GM21723 (cell line): ENCODE measurements around the gene PALMD.

Experiments used
- ATAC-seq: cut with Tn5 transposase; IDR thresholded peaks from one replicate; pipeline ENCODE4 v1.9.1; 2021; ENCODE audit warnings: mild to moderate bottlenecking, moderate library complexity; ENCODE audit not compliant: unreplicated experiment

Gene PALMD

GRCh38 chr1:99634971-99635624, 10.8 kb upstream of the PALMD start:
- ATAC-seq = no peak

- ATAC-seq = no peak
These were observed 10.2 kb upstream of the PALMD start for GRCh38 chr1:99635664-99636063.

- no peak for ATAC-seq
These were observed 9.2 kb upstream of the PALMD start for GRCh38 chr1:99636647-99637175.

- no peak for ATAC-seq
These were observed 7.1 kb upstream of the PALMD start for GRCh38 chr1:99638853-99639252.

- no peak for ATAC-seq
These were observed 6.5 kb upstream of the PALMD start for GRCh38 chr1:99639408-99639807.

GRCh38 chr1:99639945-99640344, 6.0 kb upstream of the PALMD start:
- no peak for ATAC-seq

- ATAC-seq = no peak
These were observed 5.2 kb upstream of the PALMD start for GRCh38 chr1:99640672-99641071.

GRCh38 chr1:99641558-99641957, 4.4 kb upstream of the PALMD start:
- ATAC-seq = no peak

- ATAC-seq = no peak
These were observed 3.9 kb upstream of the PALMD start for GRCh38 chr1:99642053-99642452.

- ATAC-seq = no peak
These were observed 2.7 kb upstream of the PALMD start for GRCh38 chr1:99643021-99643779.

- ATAC-seq = no peak
These were observed 1.5 kb upstream of the PALMD start for GRCh38 chr1:99644279-99645004.

- no peak for ATAC-seq
These were observed 710 bp upstream of the PALMD start for GRCh38 chr1:99645203-99645602.

GRCh38 chr1:99646868-99647267, 955 bp downstream of the PALMD start:
- no peak for ATAC-seq

GRCh38 chr1:99647490-99647889, 1.6 kb downstream of the PALMD start:
- ATAC-seq = no peak

GRCh38 chr1:99648107-99648506, 2.2 kb downstream of the PALMD start:
- no peak for ATAC-seq

- ATAC-seq = no peak
These were observed 4.1 kb downstream of the PALMD start for GRCh38 chr1:99650030-99650429.

- ATAC-seq = no peak
These were observed 5.0 kb downstream of the PALMD start for GRCh38 chr1:99650773-99651437.

- no peak for ATAC-seq
These were observed 7.0 kb downstream of the PALMD start for GRCh38 chr1:99652881-99653281.

GRCh38 chr1:99655376-99655775, 9.5 kb downstream of the PALMD start:
- ATAC-seq = no peak

GRCh38 chr1:99656701-99657100, 10.8 kb downstream of the PALMD start:
- no peak for ATAC-seq
